Activated naive CD8-positive, alpha-beta T cell treated with anti-CD3 and anti-CD28 coated beads, Interleukin-2, amount 50 U/mL, for 24 hours (primary cell): Measurements from ENCODE around the gene PALLD.
A peak's percentile ranks its signal among the peaks of the same experiment; 100 is the strongest.

ENCODE experiments used
- ATAC-seq: fragments of 150-1000 bp; cut with Tn5 transposase; one replicate; pipeline ENCODE4 v1.10.0; 2021
- DNase-seq: peaks from one replicate; pipeline ENCODE4 v3.0.0; 2021
- H3K27ac Mint-ChIP-seq: one replicate; pipeline ENCODE4 v1.8.0; 2021; ENCODE audit warnings: mild to moderate bottlenecking, mixed read lengths
- H3K27me3 Mint-ChIP-seq: one replicate; pipeline ENCODE4 v1.8.0; 2021; ENCODE audit warnings: mixed read lengths
- H3K36me3 Mint-ChIP-seq: one replicate; pipeline ENCODE4 v1.8.0; 2021; ENCODE audit warnings: low read depth, mixed read lengths
- H3K4me1 Mint-ChIP-seq: one replicate; pipeline ENCODE4 v1.8.0; 2021; ENCODE audit warnings: mixed read lengths
- H3K4me3 Mint-ChIP-seq: one replicate; pipeline ENCODE4 v1.8.0; 2021; ENCODE audit warnings: mild to moderate bottlenecking, moderate library complexity, mixed read lengths
- H3K9me3 Mint-ChIP-seq: one replicate; pipeline ENCODE4 v1.8.0; 2021; ENCODE audit warnings: mixed read lengths

The PALLD gene

GRCh38 chr4:168914095-168914494 lies 417.2 kb downstream of the PALLD start:
- Mint-ChIP-seq H3K4me3 (no peak overlapping the region), H3K27ac (no peak overlapping the region), H3K4me1 (no peaks in the 10 kb centered on the region), H3K27me3 (no peaks in the 10 kb centered on the region), H3K9me3 (no peaks in the 10 kb centered on the region), H3K36me3 (no peaks in the 10 kb centered on the region)
- ATAC-seq (no peak), DNase-seq (no peak)

- DNase-seq = no peak
- H3K4me1 Mint-ChIP-seq = no peaks in the 10 kb centered on the region
Measured at GRCh38 chr4:168917138-168917779, 420.4 kb downstream of the PALLD start.

GRCh38 chr4:168919706-168920324 lies 423.0 kb downstream of the PALLD start:
- Mint-ChIP-seq H3K36me3 (no peaks in the 10 kb centered on the region), H3K27ac (no peak overlapping the region)
- DNase-seq = no peak

More at GRCh38 chr4:168917138-168917779, 420.4 kb downstream of the PALLD start:
- H3K36me3 Mint-ChIP-seq = no peaks in the 10 kb centered on the region
- no peaks in the 10 kb centered on the region for H3K9me3 Mint-ChIP-seq
- no peak overlapping the region for H3K4me3 Mint-ChIP-seq
- H3K27me3 Mint-ChIP-seq = no peaks in the 10 kb centered on the region
- ATAC-seq = no peak
- no peak overlapping the region for H3K27ac Mint-ChIP-seq

GRCh38 chr4:168920441-168921065 lies 423.7 kb downstream of the PALLD start:
- no peaks in the 10 kb centered on the region for H3K27me3 Mint-ChIP-seq
- no peaks in the 10 kb centered on the region for H3K4me1 Mint-ChIP-seq
- ATAC-seq = no peak
- no peak overlapping the region for H3K4me3 Mint-ChIP-seq
- H3K27ac Mint-ChIP-seq = no peak overlapping the region
- no peak for DNase-seq
- H3K9me3 Mint-ChIP-seq = no peaks in the 10 kb centered on the region
- H3K36me3 Mint-ChIP-seq = no peaks in the 10 kb centered on the region

More at GRCh38 chr4:168919706-168920324, 423.0 kb downstream of the PALLD start:
- no peaks in the 10 kb centered on the region for H3K4me1 Mint-ChIP-seq
- H3K27me3 Mint-ChIP-seq = no peaks in the 10 kb centered on the region
- ATAC-seq = no peak
- H3K9me3 Mint-ChIP-seq = no peaks in the 10 kb centered on the region
- no peak overlapping the region for H3K4me3 Mint-ChIP-seq

- Mint-ChIP-seq H3K4me3 (no peak overlapping the region), H3K27ac (no peak overlapping the region)
- ATAC-seq = peak; percentile 59
Measured at GRCh38 chr4:168923526-168924194, 426.8 kb downstream of the PALLD start.

GRCh38 chr4:168924667-168925066 lies 427.8 kb downstream of the PALLD start:
- no peaks in the 10 kb centered on the region for H3K27me3 Mint-ChIP-seq
- no peak for ATAC-seq
- DNase-seq = no peak
- no peaks in the 10 kb centered on the region for H3K4me1 Mint-ChIP-seq
- no peak overlapping the region for H3K27ac Mint-ChIP-seq
- H3K9me3 Mint-ChIP-seq = no peaks in the 10 kb centered on the region
- H3K4me3 Mint-ChIP-seq = no peak overlapping the region
- H3K36me3 Mint-ChIP-seq = no peaks in the 10 kb centered on the region

More at GRCh38 chr4:168923526-168924194, 426.8 kb downstream of the PALLD start:
- Mint-ChIP-seq H3K36me3 (no peaks in the 10 kb centered on the region), H3K9me3 (no peaks in the 10 kb centered on the region), H3K4me1 (no peaks in the 10 kb centered on the region), H3K27me3 (no peaks in the 10 kb centered on the region)
- peak; percentile 50 for DNase-seq

GRCh38 chr4:168925789-168926490 lies 429.1 kb downstream of the PALLD start:
- H3K27ac Mint-ChIP-seq = no peak overlapping the region
- no peaks in the 10 kb centered on the region for H3K4me1 Mint-ChIP-seq
- no peaks in the 10 kb centered on the region for H3K27me3 Mint-ChIP-seq
- H3K4me3 Mint-ChIP-seq = no peak overlapping the region
- no peak for ATAC-seq
- no peaks in the 10 kb centered on the region for H3K36me3 Mint-ChIP-seq
- H3K9me3 Mint-ChIP-seq = no peaks in the 10 kb centered on the region
- DNase-seq = no peak

GRCh38 chr4:168928346-168928745 lies 431.5 kb downstream of the PALLD start:
- H3K4me1 Mint-ChIP-seq = no peaks in the 10 kb centered on the region
- H3K27ac Mint-ChIP-seq = no peak overlapping the region
- no peak overlapping the region for H3K4me3 Mint-ChIP-seq
- peaks cover 7% of the 10 kb centered on the region for H3K36me3 Mint-ChIP-seq
- peaks cover 19% of the 10 kb centered on the region for H3K9me3 Mint-ChIP-seq
- no peak for ATAC-seq
- DNase-seq = no peak
- H3K27me3 Mint-ChIP-seq = no peaks in the 10 kb centered on the region

GRCh38 chr4:168928875-168929274 lies 432.0 kb downstream of the PALLD start:
- no peak overlapping the region for H3K4me3 Mint-ChIP-seq
- H3K4me1 Mint-ChIP-seq = no peaks in the 10 kb centered on the region
- DNase-seq (no peak), ATAC-seq (no peak)
- H3K36me3 Mint-ChIP-seq = peaks cover 7% of the 10 kb centered on the region
- H3K9me3 Mint-ChIP-seq = peaks cover 24% of the 10 kb centered on the region
- H3K27me3 Mint-ChIP-seq = no peaks in the 10 kb centered on the region
- no peak overlapping the region for H3K27ac Mint-ChIP-seq

- no peak overlapping the region for H3K27ac Mint-ChIP-seq
- H3K9me3 Mint-ChIP-seq = peaks cover 32% of the 10 kb centered on the region
- H3K36me3 Mint-ChIP-seq = peaks cover 9% of the 10 kb centered on the region
- no peak overlapping the region for H3K4me3 Mint-ChIP-seq
- H3K27me3 Mint-ChIP-seq = no peaks in the 10 kb centered on the region
- ATAC-seq (no peak), DNase-seq (no peak)
- no peaks in the 10 kb centered on the region for H3K4me1 Mint-ChIP-seq
Measured at GRCh38 chr4:168930413-168931196, 433.8 kb downstream of the PALLD start.

GRCh38 chr4:168931215-168931650 lies 434.4 kb downstream of the PALLD start:
- Mint-ChIP-seq H3K27ac (no peak overlapping the region), H3K9me3 (peaks cover 34% of the 10 kb centered on the region)
- ATAC-seq = no peak

GRCh38 chr4:168932138-168932537 lies 435.3 kb downstream of the PALLD start:
- Mint-ChIP-seq H3K4me3 (no peak overlapping the region), H3K36me3 (peaks cover 10% of the 10 kb centered on the region), H3K4me1 (no peaks in the 10 kb centered on the region), H3K27ac (no peak overlapping the region), H3K27me3 (no peaks in the 10 kb centered on the region), H3K9me3 (peaks cover 39% of the 10 kb centered on the region)
- DNase-seq (no peak), ATAC-seq (no peak)

More at GRCh38 chr4:168931215-168931650, 434.4 kb downstream of the PALLD start:
- Mint-ChIP-seq H3K4me3 (no peak overlapping the region), H3K36me3 (peaks cover 9% of the 10 kb centered on the region), H3K27me3 (no peaks in the 10 kb centered on the region), H3K4me1 (no peaks in the 10 kb centered on the region)
- no peak for DNase-seq

- Mint-ChIP-seq H3K27ac (no peak overlapping the region), H3K27me3 (no peaks in the 10 kb centered on the region), H3K4me3 (no peak overlapping the region), H3K9me3 (peaks cover 51% of the 10 kb centered on the region), H3K36me3 (peaks cover 16% of the 10 kb centered on the region), H3K4me1 (no peaks in the 10 kb centered on the region)
- DNase-seq (no peak), ATAC-seq (no peak)
Measured at GRCh38 chr4:168933423-168933822, 436.6 kb downstream of the PALLD start.
